Renal pelvis (tissue), 12 donors: ENCODE data around the gene TYK2. TPM values are rescaled to one million over a fixed set of nuclear protein-coding genes. Genes with fewer than 3 reads are reported as not detected.

Experiments
- DNase-seq: peaks from one replicate; pipeline ENCODE4 v3.0.0-alpha.2; 2013
- long read RNA-seq, 16 experiments: transcript quantifications; one replicate each; lab custom pipeline, GENCODE V29; 2026
- polyA plus RNA-seq, 3 donors: library from polyadenylated mRNA; unstranded; fragments of 120-200 nt; gene quantifications; one replicate each; pipeline ENCODE4 v1.2.1, GENCODE V29; 2013; ENCODE audit not compliant: insufficient read length in 3 of 3

The TYK2 gene
- polyA plus RNA-seq = 100 to 1,000 TPM; 115 to 155 (median 151) TPM
- long read RNA-seq, donor 1, full-length matches to known transcripts = 24 of 51 reads
- long read RNA-seq, donor 1, partial matches to known transcripts = 27 of 51 reads
- long read RNA-seq, donor 1, other reads (novel, unspliced or antisense) = 0 of 51 reads
- long read RNA-seq, donor 2, full-length matches to known transcripts = 16 of 27 reads
- long read RNA-seq, donor 2, partial matches to known transcripts = 11 of 27 reads
- long read RNA-seq, donor 2, other reads (novel, unspliced or antisense) = 0 of 27 reads
- long read RNA-seq, donor 3, full-length matches to known transcripts = 18 of 24 reads
- long read RNA-seq, donor 3, partial matches to known transcripts = 6 of 24 reads
- long read RNA-seq, donor 3, other reads (novel, unspliced or antisense) = 0 of 24 reads
- long read RNA-seq, donor 4, full-length matches to known transcripts = 30 of 123 reads
- long read RNA-seq, donor 4, partial matches to known transcripts = 93 of 123 reads
- long read RNA-seq, donor 4, other reads (novel, unspliced or antisense) = 0 of 123 reads
- long read RNA-seq, donor 5, transcript TYK2-203 (2 exons, 350 nt) = major isoform, 6 of 7 reads
- long read RNA-seq, donor 5, partial matches to known transcripts = 0 of 7 reads
- long read RNA-seq, donor 5, other reads (novel, unspliced or antisense) = 0 of 7 reads
- long read RNA-seq, donor 6, transcript TYK2-203 (2 exons, 350 nt) = major isoform, 5 of 17 reads
- long read RNA-seq, donor 6, partial matches to known transcripts = 12 of 17 reads
- long read RNA-seq, donor 6, other reads (novel, unspliced or antisense) = 0 of 17 reads
- long read RNA-seq, donor 7, full-length matches to known transcripts = 8 of 14 reads
- long read RNA-seq, donor 7, partial matches to known transcripts = 6 of 14 reads
- long read RNA-seq, donor 7, other reads (novel, unspliced or antisense) = 0 of 14 reads
- long read RNA-seq, donor 8, transcript TYK2-203 (2 exons, 350 nt) = major isoform, 18 of 24 reads
- long read RNA-seq, donor 8, partial matches to known transcripts = 6 of 24 reads
- long read RNA-seq, donor 8, other reads (novel, unspliced or antisense) = 0 of 24 reads
- long read RNA-seq, donor 9, full-length matches to known transcripts = 35 of 61 reads
- long read RNA-seq, donor 9, partial matches to known transcripts = 26 of 61 reads
- long read RNA-seq, donor 9, other reads (novel, unspliced or antisense) = 0 of 61 reads
- long read RNA-seq, donor 10, full-length matches to known transcripts = 31 of 116 reads
- long read RNA-seq, donor 10, partial matches to known transcripts = 85 of 116 reads
- long read RNA-seq, donor 10, other reads (novel, unspliced or antisense) = 0 of 116 reads
- long read RNA-seq, donor 11, transcript TYK2-203 (2 exons, 350 nt) = major isoform, 8 of 8 reads
- long read RNA-seq, donor 11, partial matches to known transcripts = 0 of 8 reads
- long read RNA-seq, donor 11, other reads (novel, unspliced or antisense) = 0 of 8 reads
- long read RNA-seq, donor 12, full-length matches to known transcripts = 52 of 64 reads
- long read RNA-seq, donor 12, partial matches to known transcripts = 12 of 64 reads
- long read RNA-seq, donor 12, other reads (novel, unspliced or antisense) = 0 of 64 reads
- long read RNA-seq, donor 13, transcript TYK2-203 (2 exons, 350 nt) = major isoform, 14 of 15 reads
- long read RNA-seq, donor 13, partial matches to known transcripts = 0 of 15 reads
- long read RNA-seq, donor 13, other reads (novel, unspliced or antisense) = 0 of 15 reads
- long read RNA-seq, donor 14 = 0 reads
- long read RNA-seq, donor 15 = 0 reads
- long read RNA-seq, donor 16, full-length matches to known transcripts = 31 of 36 reads
- long read RNA-seq, donor 16, partial matches to known transcripts = 5 of 36 reads
- long read RNA-seq, donor 16, other reads (novel, unspliced or antisense) = 0 of 36 reads

GRCh38 chr19:10380313-10381102, at the start of gene TYK2:
TSS of gene TYK2 (minus strand) at chr19:10380572. CDS start at chr19:10378406, 2,166 bp downstream.
- peak; percentile 99 for DNase-seq

GRCh38 chr19:10428996-10429381, 48.6 kb upstream of the TYK2 start:
- DNase-seq = no peak

- no peak for DNase-seq
Observed at GRCh38 chr19:10427169-10427568, 46.8 kb upstream of the TYK2 start.

GRCh38 chr19:10424011-10424637, 43.8 kb upstream of the TYK2 start:
- DNase-seq = peak; percentile 73

GRCh38 chr19:10422846-10423245, 42.5 kb upstream of the TYK2 start:
- no peak for DNase-seq

GRCh38 chr19:10422046-10422461, 41.7 kb upstream of the TYK2 start:
- no peak for DNase-seq

GRCh38 chr19:10421240-10422045, 41.1 kb upstream of the TYK2 start:
- no peak for DNase-seq

- DNase-seq = no peak
Observed at GRCh38 chr19:10420444-10421239, 40.3 kb upstream of the TYK2 start, which contains the start of gene PDE4A. TSS of gene PDE4A (plus strand) at chr19:10420538. CDS start at chr19:10420765, 227 bp downstream.

- no peak for DNase-seq
Observed at GRCh38 chr19:10419646-10420443, 39.5 kb upstream of the TYK2 start.

- no peak for DNase-seq
Observed at GRCh38 chr19:10419200-10419645, 38.9 kb upstream of the TYK2 start.

- DNase-seq = no peak
Observed at GRCh38 chr19:10418485-10419199, 38.3 kb upstream of the TYK2 start.

GRCh38 chr19:10418235-10418484, 37.8 kb upstream of the TYK2 start:
- DNase-seq = no peak

GRCh38 chr19:10417541-10418234, 37.3 kb upstream of the TYK2 start:
- no peak for DNase-seq

- DNase-seq = peak; percentile 64
Observed at GRCh38 chr19:10416380-10417257, 36.2 kb upstream of the TYK2 start.
